HCT116 (cell line): Measurements from ENCODE around the gene ZNF76. TPM values are rescaled to one million over a fixed set of nuclear protein-coding genes. Genes with fewer than 3 reads are reported as not detected.

Source experiments
- ATAC-seq: fragments of 200-7000 bp; cut with Tn5 transposase; 2 replicates; pipeline ENCODE4 v1.9.1; 2020; ENCODE audit warnings: mild to moderate bottlenecking, moderate library complexity
- BruUV-seq: library from RNA; stranded (reverse); fragments of 400-500 nt; replicated peaks from 2 replicates; lab custom pipeline; 2021; lab: Mats Ljungman, UMichigan
- CTCF ChIA-PET: fragments of 300-600 bp; sonication (Branson Sonifier 250); formaldehyde crosslinking; loops from one replicate; lab custom pipeline; 2021; ENCODE audit warnings: antibody characterized with exemption; lab: Charles Lee
- POLR2A ChIA-PET: fragments of 300-600, 350-600 bp; sonication (Branson Sonifier 250); formaldehyde crosslinking; loops from one replicate; lab custom pipeline; 2021; ENCODE audit warnings: antibody characterized with exemption; lab: Charles Lee
- RAD21 ChIA-PET, 2 experiments: fragments of 300-600 bp; sonication (Branson Sonifier 250); formaldehyde crosslinking; loops; one replicate each; lab custom pipeline; 2023; ENCODE audit warnings: low total read pairs in 2 of 2; ENCODE audit not compliant: uncharacterized antibody in 2 of 2, unreplicated experiment in 2 of 2, low non-redundant PET in 1 of 2; lab: Charles Lee
- DNase-seq: peaks from one replicate; pipeline ENCODE4 v3.0.0-alpha.2; 2010; ENCODE audit warnings: low read depth, low spot score
- H2AFZ ChIP-seq: fragments of 200-600 bp; shearing (Covaris generic), sonication (generic); 2 replicates; pipeline ENCODE4 v1.6.1; 2017; ENCODE audit warnings: low read depth, mixed run types, mixed read lengths, antibody characterized with exemption, low read length; ENCODE audit not compliant: poor library complexity, severe bottlenecking
- H3K27ac ChIP-seq: 2 replicates; pipeline ENCODE4 v1.5.1; 2012; ENCODE audit warnings: low read depth, low read length
- H3K27me3 ChIP-seq: fragments of 200-600 bp; sonication (generic); 2 replicates; pipeline ENCODE4 v1.6.1; 2016; ENCODE audit warnings: mixed run types, low read length, mixed read lengths; ENCODE audit not compliant: insufficient read depth
- H3K36me3 ChIP-seq, 2 experiments: fragments of 200-500 bp in 1 of 2; fragments of 200-600 bp in 1 of 2; sonication (Bioruptor generic) in 1 of 2; sonication (generic) in 1 of 2; 2 replicates each; pipeline versions ENCODE4 v1.5.1 to v1.6.1; 2014 to 2016; ENCODE audit warnings: low read length in 2 of 2, inconsistent platforms in 1 of 2, mixed read lengths in 1 of 2, mixed run types in 1 of 2; ENCODE audit not compliant: insufficient read depth in 2 of 2, control insufficient read depth in 1 of 2
- H3K4me1 ChIP-seq, 2 experiments: fragments of 200-600 bp in 1 of 2; sonication (generic) in 1 of 2; 2 replicates each; pipeline versions ENCODE4 v1.5.1 to v1.6.1; 2012 to 2017; ENCODE audit warnings: low read length in 2 of 2, inconsistent platforms in 1 of 2, mild to moderate bottlenecking in 1 of 2, mixed read lengths in 1 of 2, mixed run types in 1 of 2, moderate library complexity in 1 of 2; ENCODE audit not compliant: insufficient read depth in 2 of 2, control insufficient read depth in 1 of 2
- H3K4me2 ChIP-seq: fragments of 200-600 bp; sonication (generic); 2 replicates; pipeline ENCODE4 v1.6.1; 2017; ENCODE audit warnings: mixed run types, low read length, mixed read lengths
- H3K4me3 ChIP-seq, 2 experiments: fragments of 200-600 bp in 1 of 2; sonication (generic) in 1 of 2; replicated peaks in 1 of 2; 2 replicates each; pipeline ENCODE4 v1.5.1; 2011 to 2016; ENCODE audit warnings: low read length in 2 of 2, control low read depth in 1 of 2, low read depth in 1 of 2, mild to moderate bottlenecking in 1 of 2, mixed read lengths in 1 of 2, mixed run types in 1 of 2
- H3K79me2 ChIP-seq: fragments of 200-600 bp; sonication (generic); 2 replicates; pipeline ENCODE4 v1.6.1; 2017; ENCODE audit warnings: mild to moderate bottlenecking, mixed run types, low read length, moderate library complexity, mixed read lengths; ENCODE audit not compliant: insufficient read depth
- H3K9ac ChIP-seq: fragments of 200-600 bp; sonication (generic); 2 replicates; pipeline ENCODE4 v1.6.1; 2016; ENCODE audit warnings: low read length, mixed read lengths
- H3K9me2 ChIP-seq: fragments of 200-600 bp; sonication (generic), shearing (Covaris generic); 2 replicates; pipeline ENCODE4 v1.6.1; 2017; ENCODE audit warnings: mixed run types, mild to moderate bottlenecking, moderate library complexity; ENCODE audit not compliant: insufficient read depth
- H3K9me3 ChIP-seq, 2 experiments: fragments of 200-500 bp in 1 of 2; fragments of 200-600 bp in 1 of 2; sonication (Bioruptor generic) in 1 of 2; sonication (generic) in 1 of 2; 2 replicates each; pipeline ENCODE4 v1.6.1; 2014 to 2017; ENCODE audit warnings: low read length in 2 of 2, mixed read lengths in 2 of 2, inconsistent platforms in 1 of 2, low read depth in 1 of 2, mild to moderate bottlenecking in 1 of 2, mixed run types in 1 of 2, moderate library complexity in 1 of 2; ENCODE audit not compliant: control insufficient read depth in 1 of 2, insufficient read depth in 1 of 2
- H4K20me1 ChIP-seq: fragments of 200-600 bp; sonication (generic), shearing (Covaris generic); 2 replicates; pipeline ENCODE4 v1.6.1; 2017; ENCODE audit warnings: mixed run types, mild to moderate bottlenecking, moderate library complexity; ENCODE audit not compliant: insufficient read depth
- CEBPB ChIP-seq: IDR thresholded peaks from 2 replicates; pipeline ENCODE4 v1.6.1; 2012; ENCODE audit warnings: low read depth
- SIN3A ChIP-seq: IDR thresholded peaks from 2 replicates; pipeline ENCODE4 v1.6.1; 2012; ENCODE audit warnings: low read depth
- SP1 ChIP-seq: IDR thresholded peaks from 2 replicates; pipeline ENCODE4 v1.6.1; 2012; ENCODE audit warnings: low read depth
- SRF ChIP-seq: IDR thresholded peaks from 2 replicates; pipeline ENCODE4 v1.6.1; 2012; ENCODE audit warnings: low read depth
- YY1 ChIP-seq: IDR thresholded peaks from 2 replicates; pipeline ENCODE4 v1.6.1; 2011; ENCODE audit warnings: low read length, low read depth, moderate library complexity, mild to moderate bottlenecking; ENCODE audit not compliant: insufficient replicate concordance; ENCODE audit errors: extremely low read depth
- intact Hi-C: fragments of 100-400 bp; cut with micrococcal nuclease; formaldehyde crosslinking; loops from 2 replicates; pipeline ENCODE4 v1.10.0; 2022
- total RNA-seq: library from RNA; stranded (reverse); gene quantifications from one replicate; pipeline ENCODE4 v1.2.1, GENCODE V29; 2021; ENCODE audit not compliant: unreplicated experiment
- TF ChIP-seq, protein P1 (sequence below): IDR thresholded peaks from 2 replicates; pipeline ENCODE4 v1.6.1; 2012; ENCODE audit warnings: low read depth

Gene ZNF76
- total RNA-seq, 1 experiment from 2014 or later = 47.5 TPM

- H4K20me1 ChIP-seq = no peaks in the 10 kb centered on the region
- no peaks in the 10 kb centered on the region for H3K36me3 ChIP-seq
- no peak overlapping the region for H3K27ac ChIP-seq
- no peak overlapping the region for H3K4me2 ChIP-seq
- intact Hi-C loops = no loop called here
- DNase-seq = no peak
- TF ChIP-seq SIN3A = no peak
- TF ChIP-seq SRF = no peak
- TF ChIP-seq, protein P1, sequence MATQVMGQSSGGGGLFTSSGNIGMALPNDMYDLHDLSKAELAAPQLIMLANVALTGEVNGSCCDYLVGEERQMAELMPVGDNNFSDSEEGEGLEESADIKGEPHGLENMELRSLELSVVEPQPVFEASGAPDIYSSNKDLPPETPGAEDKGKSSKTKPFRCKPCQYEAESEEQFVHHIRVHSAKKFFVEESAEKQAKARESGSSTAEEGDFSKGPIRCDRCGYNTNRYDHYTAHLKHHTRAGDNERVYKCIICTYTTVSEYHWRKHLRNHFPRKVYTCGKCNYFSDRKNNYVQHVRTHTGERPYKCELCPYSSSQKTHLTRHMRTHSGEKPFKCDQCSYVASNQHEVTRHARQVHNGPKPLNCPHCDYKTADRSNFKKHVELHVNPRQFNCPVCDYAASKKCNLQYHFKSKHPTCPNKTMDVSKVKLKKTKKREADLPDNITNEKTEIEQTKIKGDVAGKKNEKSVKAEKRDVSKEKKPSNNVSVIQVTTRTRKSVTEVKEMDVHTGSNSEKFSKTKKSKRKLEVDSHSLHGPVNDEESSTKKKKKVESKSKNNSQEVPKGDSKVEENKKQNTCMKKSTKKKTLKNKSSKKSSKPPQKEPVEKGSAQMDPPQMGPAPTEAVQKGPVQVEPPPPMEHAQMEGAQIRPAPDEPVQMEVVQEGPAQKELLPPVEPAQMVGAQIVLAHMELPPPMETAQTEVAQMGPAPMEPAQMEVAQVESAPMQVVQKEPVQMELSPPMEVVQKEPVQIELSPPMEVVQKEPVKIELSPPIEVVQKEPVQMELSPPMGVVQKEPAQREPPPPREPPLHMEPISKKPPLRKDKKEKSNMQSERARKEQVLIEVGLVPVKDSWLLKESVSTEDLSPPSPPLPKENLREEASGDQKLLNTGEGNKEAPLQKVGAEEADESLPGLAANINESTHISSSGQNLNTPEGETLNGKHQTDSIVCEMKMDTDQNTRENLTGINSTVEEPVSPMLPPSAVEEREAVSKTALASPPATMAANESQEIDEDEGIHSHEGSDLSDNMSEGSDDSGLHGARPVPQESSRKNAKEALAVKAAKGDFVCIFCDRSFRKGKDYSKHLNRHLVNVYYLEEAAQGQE = no peak
- TF ChIP-seq CEBPB = no peak
- TF ChIP-seq YY1 = no peak
- no peak for TF ChIP-seq SP1
- ATAC-seq = no peak
- CTCF ChIA-PET = no interaction called here
- RAD21 ChIA-PET = no interaction called here
- no peak overlapping the region for H2AFZ ChIP-seq
- no peaks in the 10 kb centered on the region for H3K9me2 ChIP-seq
- POLR2A ChIA-PET = no interaction called here
- H3K79me2 ChIP-seq = no peaks in the 10 kb centered on the region
- H3K9me3 ChIP-seq = no peaks in the 10 kb centered on the region
- no peaks in the 10 kb centered on the region for H3K27me3 ChIP-seq
- no TSS peak for BruUV-seq
- no peak overlapping the region for H3K9ac ChIP-seq
- H3K4me3 ChIP-seq = no peak overlapping the region
- no peaks in the 10 kb centered on the region for H3K4me1 ChIP-seq
Observed at GRCh38 chr6:35309611-35310264, 50.2 kb downstream of the ZNF76 start.
